GM23248 (cell line): Measurements from ENCODE around the gene ENTPD7.

Experiments used
- EZH2 ChIP-seq: fragments of 200-600 bp; sonication (generic); IDR thresholded peaks from 2 replicates; pipeline ENCODE4 v1.6.1; 2018; ENCODE audit warnings: antibody characterized with exemption, mild to moderate bottlenecking; ENCODE audit not compliant: insufficient read depth, poor library complexity, severe bottlenecking
- EZH2phosphoT487 ChIP-seq: fragments of 200-600 bp; sonication (generic); IDR thresholded peaks from 2 replicates; pipeline ENCODE4 v1.6.1; 2018; ENCODE audit warnings: antibody characterized with exemption, moderate library complexity, mild to moderate bottlenecking, low read depth; ENCODE audit not compliant: insufficient read depth

DNA sequence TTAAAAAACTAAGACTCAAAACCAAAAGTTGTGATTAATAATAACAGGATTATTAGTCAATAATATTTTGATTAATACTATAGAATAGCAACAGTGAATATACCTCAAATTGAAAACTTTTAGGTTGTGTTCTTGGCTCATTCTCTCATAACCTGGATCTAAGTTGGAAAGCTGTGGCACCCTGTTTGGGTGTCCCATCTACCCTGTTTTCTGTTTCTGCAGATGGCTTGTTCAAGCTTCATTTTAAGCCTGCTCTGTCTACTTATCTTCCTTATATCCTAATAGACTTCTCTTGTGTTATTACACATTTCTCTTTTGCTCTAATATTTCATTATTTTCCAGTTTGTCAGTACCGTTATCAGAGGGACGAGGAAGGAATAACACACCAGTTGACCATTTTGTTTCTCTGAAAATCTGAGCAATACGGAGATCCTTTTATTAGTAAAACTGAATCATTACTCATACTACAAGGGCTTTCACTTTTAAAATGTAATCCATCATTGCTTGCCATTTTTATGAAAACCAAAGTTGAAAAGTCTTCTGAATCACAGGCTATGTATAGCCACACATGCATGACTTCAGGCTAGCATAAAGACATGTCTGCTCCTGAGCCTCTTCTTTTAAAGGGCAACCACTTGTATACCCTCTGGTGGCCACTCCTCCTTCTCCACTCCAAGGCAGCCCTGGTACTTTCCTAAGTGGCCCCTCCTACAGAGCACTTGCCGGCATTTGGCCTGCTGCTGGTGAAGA lies 50.3 kb downstream of the ENTPD7 start:
- TF ChIP-seq EZH2 (no peak), EZH2phosphoT487 (no peak)
